K562 (cell line): ENCODE data around the gene SUMF2. TPM values are rescaled to one million over a fixed set of nuclear protein-coding genes. Genes with fewer than 3 reads are reported as not detected.

ENCODE experiments used
- ATAC-seq: fragments of 200-7000 bp; cut with Tn5 transposase; 3 replicates; pipeline ENCODE4 v1.9.1; 2020; ENCODE audit warnings: moderate library complexity
- BruUV-seq: library from RNA; stranded (reverse); fragments of 400-500 nt; replicated peaks from 2 replicates; lab custom pipeline; 2021; lab: Mats Ljungman, UMichigan
- CTCF ChIA-PET: fragments of 300-600 bp; formaldehyde crosslinking; extraction: SDS; loops from one replicate; lab custom pipeline; 2021; ENCODE audit warnings: low intra/inter-chr PET ratio; lab: Yijun Ruan, JAX
- POLR2A ChIA-PET: fragments of 300-600, 350-650 bp; sonication (Branson Sonifier 250); formaldehyde crosslinking; extraction: SDS; loops from one replicate; lab custom pipeline; 2021; ENCODE audit warnings: antibody characterized with exemption, inconsistent platforms; lab: Yijun Ruan, JAX
- DNase-seq, 4 experiments: peaks; one replicate each; pipeline versions ENCODE4 v3.0.0 to v3.0.0-alpha.2; 2011 to 2018; ENCODE audit warnings: low spot score in 3 of 4, mixed read lengths in 3 of 4; ENCODE audit errors: extremely low read depth in 1 of 4
- FAIRE-seq: peaks from 2 replicates; lab custom pipeline; 2011; peaks lifted over from hg19 to GRCh38; lab: Jason Lieb, UNC
- H2AFZ ChIP-seq: 2 replicates; pipeline ENCODE4 v1.6.0; 2011; ENCODE audit warnings: low read depth, low read length, control low read depth, inconsistent platforms
- H3K27ac ChIP-seq: fragments of 200-600 bp; 3 replicates; pipeline ENCODE4 v1.8.0; 2011; ENCODE audit warnings: low read depth, mild to moderate bottlenecking, control low read depth, inconsistent platforms, low read length, moderate library complexity, mixed read lengths; ENCODE audit errors: extremely low read depth
- H3K27me3 ChIP-seq, 2 experiments: fragments of 300-600 bp in 1 of 2; 2 replicates in 1 of 2; 3 replicates in 1 of 2; pipeline versions ENCODE4 v1.6.0 to v1.8.0; 2011; ENCODE audit warnings: inconsistent platforms in 2 of 2, low read length in 2 of 2, mild to moderate bottlenecking in 1 of 2, mixed read lengths in 1 of 2, moderate library complexity in 1 of 2; ENCODE audit not compliant: control insufficient read depth in 2 of 2, insufficient read depth in 2 of 2
- H3K36me3 ChIP-seq: fragments of 300-600 bp; 3 replicates; pipeline ENCODE4 v1.8.0; 2011; ENCODE audit warnings: mild to moderate bottlenecking, low read length, inconsistent platforms; ENCODE audit not compliant: control insufficient read depth, insufficient read depth
- H3K4me1 ChIP-seq, 2 experiments: fragments of 200-600 bp in 1 of 2; replicated peaks in 1 of 2; 2 replicates in 1 of 2; 3 replicates in 1 of 2; pipeline versions ENCODE4 v1.5.1 to v1.8.0; 2011; ENCODE audit warnings: inconsistent platforms in 2 of 2, low read length in 2 of 2, mild to moderate bottlenecking in 1 of 2, mixed read lengths in 1 of 2, moderate library complexity in 1 of 2; ENCODE audit not compliant: control insufficient read depth in 2 of 2, insufficient read depth in 2 of 2
- H3K4me2 ChIP-seq: 2 replicates; pipeline ENCODE4 v1.6.1; 2011; ENCODE audit warnings: low read length, control low read depth, inconsistent platforms, mixed read lengths; ENCODE audit not compliant: insufficient read depth
- H3K4me3 ChIP-seq: fragments of 200-600 bp; sonication (generic), shearing (Covaris generic); 2 replicates; pipeline ENCODE4 v1.5.1; 2016; ENCODE audit warnings: control low read depth, inconsistent platforms
- H3K79me2 ChIP-seq: fragments of 200-600 bp; 3 replicates; pipeline ENCODE4 v1.8.0; 2011; ENCODE audit warnings: low read length, inconsistent platforms; ENCODE audit not compliant: control insufficient read depth, insufficient read depth
- H3K9ac ChIP-seq, 2 experiments: 2 replicates each; pipeline versions ENCODE4 v1.6.0 to v1.6.1; 2011; ENCODE audit warnings: low read depth in 2 of 2, low read length in 2 of 2, control low read depth in 1 of 2, inconsistent platforms in 1 of 2, mild to moderate bottlenecking in 1 of 2, mixed read lengths in 1 of 2; ENCODE audit not compliant: insufficient read depth in 1 of 2
- H3K9me1 ChIP-seq: one replicate; pipeline ENCODE4 v1.6.0; 2011; ENCODE audit warnings: inconsistent platforms, mild to moderate bottlenecking, low read length, moderate library complexity; ENCODE audit not compliant: control insufficient read depth, insufficient read depth
- H3K9me3 ChIP-seq: replicated peaks from 2 replicates; pipeline ENCODE4 v1.5.1; 2011; ENCODE audit warnings: low read depth, low read length, inconsistent platforms; ENCODE audit not compliant: control insufficient read depth, insufficient read depth
- H4K20me1 ChIP-seq: replicated peaks from 2 replicates; pipeline ENCODE4 v1.6.1; 2011; ENCODE audit warnings: low read length, inconsistent platforms, mixed read lengths; ENCODE audit not compliant: control insufficient read depth, insufficient read depth
- ELF4 ChIP-seq: fragments of 450-650 bp; formaldehyde crosslinking; IDR thresholded peaks from 2 replicates; pipeline ENCODE4 v1.4.0; 2022; ENCODE audit warnings: missing genetic modification characterization
- IFI16 ChIP-seq: fragments of 250-450 bp; sonication (Bioruptor Pico); IDR thresholded peaks from 2 replicates; pipeline ENCODE4 v2.1.2; 2022; ENCODE audit warnings: mild to moderate bottlenecking, inconsistent platforms
- IRF2 ChIP-seq: sonication (generic); formaldehyde crosslinking; IDR thresholded peaks from 2 replicates; pipeline ENCODE4 v1.8.1; 2022; ENCODE audit warnings: mild to moderate bottlenecking, missing genetic modification reagents
- MEIS2 ChIP-seq: fragments of 450-650 bp; IDR thresholded peaks from 2 replicates; pipeline ENCODE4 v1.6.1; 2014; ENCODE audit warnings: mild to moderate bottlenecking; ENCODE audit not compliant: partially characterized antibody
- MYBL2 ChIP-seq, 2 experiments: fragments of 450-650 bp in 1 of 2; sonication (generic) in 1 of 2; formaldehyde crosslinking in 1 of 2; IDR thresholded peaks; 2 replicates each; pipeline versions ENCODE4 v1.6.1 to v1.8.1; 2017 to 2022; ENCODE audit warnings: borderline replicate concordance in 1 of 2, inconsistent platforms in 1 of 2, low read depth in 1 of 2, mild to moderate bottlenecking in 1 of 2, missing genetic modification reagents in 1 of 2, moderate library complexity in 1 of 2
- NFE2L1 ChIP-seq: fragments of 450-650 bp; IDR thresholded peaks from 2 replicates; pipeline ENCODE4 v1.6.1; 2016; ENCODE audit warnings: missing genetic modification characterization, low read depth, mild to moderate bottlenecking, missing compliant biosample characterization, moderate library complexity, borderline replicate concordance
- SMAD4 ChIP-seq: fragments of 250-450 bp; sonication (Bioruptor Pico); conservative IDR thresholded peaks from 2 replicates; pipeline ENCODE4 v1.8.0; 2021; ENCODE audit warnings: inconsistent platforms, mild to moderate bottlenecking, moderate library complexity
- SRSF1 ChIP-seq: fragments of 200-400 bp; formaldehyde crosslinking; IDR thresholded peaks from 2 replicates; pipeline ENCODE4 v1.6.1; 2017; ENCODE audit warnings: mild to moderate bottlenecking, low read depth, low read length, moderate library complexity
- TEAD4 ChIP-seq, 2 experiments: sonication (generic) in 1 of 2; formaldehyde crosslinking in 1 of 2; IDR thresholded peaks; 2 replicates each; pipeline versions ENCODE4 v1.6.1 to v1.8.0; 2012 to 2022; ENCODE audit warnings: borderline replicate concordance in 1 of 2, inconsistent platforms in 1 of 2, low read length in 1 of 2, mild to moderate bottlenecking in 1 of 2, missing genetic modification reagents in 1 of 2
- ZNF551 ChIP-seq: fragments of 250-450 bp; sonication (Bioruptor Pico); IDR thresholded peaks from 2 replicates; pipeline ENCODE4 v1.5.0; 2021; ENCODE audit warnings: mild to moderate bottlenecking, moderate library complexity
- WGBS: fragments of 100-300 bp; shearing (Covaris generic); methylation state at CpG from one replicate; pipeline ENCODE4 v1.1.6; 2016; ENCODE audit warnings: low coverage, mixed read lengths; ENCODE audit not compliant: insufficient coverage; ENCODE audit errors: missing lambda C conversion rate; 5-methylcytosine and 5-hydroxymethylcytosine counted together
- in situ Hi-C: fragments of 300-500 bp; cut with MboI; formaldehyde crosslinking; loops from 4 replicates; pipeline ENCODE4 v1.15.0; 2018; ENCODE audit warnings: inconsistent platforms, mixed read lengths
- intact Hi-C: fragments of 100-400 bp; cut with micrococcal nuclease; formaldehyde crosslinking; loops from 2 replicates; pipeline ENCODE4 v1.14.2; 2022
- polyA plus RNA-seq, 8 experiments: library from polyadenylated mRNA; depleted of rRNA in 4 of 8; stranded (reverse) in 5 of 8; unstranded in 3 of 8; fragments of >200 nt; fragmentation: Nextera tagmentation in 2 of 8; fragmentation: Illumina TruSeq in 1 of 8; extraction: Ambion mirVana in 2 of 8; extraction: Trizol in 1 of 8; gene quantifications; 2 replicates each; pipeline versions ENCODE4 v1.2.1 to v1.2.3, GENCODE V29; 2011 to 2014; ENCODE audit warnings: inconsistent platforms in 1 of 8, missing spikeins in 1 of 8
- total RNA-seq, 7 experiments: library from RNA; depleted of rRNA in 6 of 7; stranded (reverse); fragments of >200 nt in 6 of 7; fragmentation: Illumina TruSeq in 2 of 7; extraction: Trizol in 2 of 7; gene quantifications; 2 replicates each; pipeline versions ENCODE4 v1.2.1 to v1.2.3, GENCODE V29; 2011 to 2021; ENCODE audit warnings: low replicate concordance in 1 of 7
- TF ChIP-seq, protein P1 (sequence below): fragments of 450-650 bp; conservative IDR thresholded peaks from 2 replicates; pipeline ENCODE4 v1.6.1; 2016; ENCODE audit warnings: missing genetic modification characterization, low read depth, mild to moderate bottlenecking, control low read depth, missing compliant biosample characterization
- TF ChIP-seq, protein P2 (sequence below): sonication (generic); formaldehyde crosslinking; IDR thresholded peaks from 2 replicates; pipeline ENCODE4 v1.8.0; 2022; ENCODE audit warnings: missing genetic modification reagents, mild to moderate bottlenecking, borderline replicate concordance
- TF ChIP-seq, protein P3 (sequence below): fragments of 250-450 bp; sonication (Bioruptor Pico); IDR thresholded peaks from 2 replicates; pipeline ENCODE4 v1.9.0; 2021; ENCODE audit warnings: mild to moderate bottlenecking

Gene SUMF2
- total and polyA plus RNA-seq, 9 of the 15 experiments (the other 6 are each of a cell fraction or from before 2014, with no cell fraction given), result 39.0 to 113 (median 67.7) TPM

DNA sequence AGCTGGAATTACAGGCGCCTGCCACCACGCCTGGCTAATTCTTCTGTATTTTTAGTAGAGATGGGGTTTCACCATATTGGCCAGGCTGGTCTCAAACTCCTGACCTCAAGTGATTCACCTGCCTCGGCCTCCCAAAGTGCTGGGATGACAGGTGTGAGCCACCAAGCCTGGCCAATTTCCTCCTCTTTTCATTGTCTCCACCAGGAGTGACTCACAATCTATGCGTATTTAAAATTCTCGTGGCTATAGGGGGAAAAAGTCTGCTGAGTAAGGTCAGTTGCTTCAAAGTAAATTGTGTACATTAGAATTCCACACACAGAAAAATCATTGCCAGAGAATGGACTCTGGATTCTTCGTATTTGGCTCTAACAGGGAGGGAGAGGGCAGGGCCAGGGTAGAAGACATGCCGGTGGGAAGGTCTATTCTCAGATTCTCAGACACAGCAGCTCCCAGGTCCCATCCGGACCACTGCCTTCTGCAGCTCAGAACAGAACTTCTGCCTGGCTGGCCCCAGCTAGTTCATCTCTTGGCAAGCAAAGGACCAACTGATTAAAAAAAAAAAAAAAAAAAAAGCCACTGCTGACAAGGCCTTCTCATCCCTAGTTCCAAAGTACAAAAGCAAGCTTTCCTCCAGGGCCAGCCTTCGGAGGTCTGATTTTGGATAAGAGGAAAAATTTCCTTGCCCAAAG lies 35.0 kb upstream of the SUMF2 start:
- ATAC-seq (no peak), DNase-seq (no peak), FAIRE-seq (no peak)
- H3K27ac ChIP-seq, result no peak overlapping the region
- CTCF ChIA-PET, result no interaction called here
- peaks cover 15% of the 10 kb centered on the region; the same call in 1 of the 3 replicates for H3K36me3 ChIP-seq
- intact Hi-C loops (no loop called here), in situ Hi-C loops (no loop called here)
- 80% methylated on average over 9 of the region's 9 CpGs for WGBS
- H3K9me1 ChIP-seq, result no peaks in the 10 kb centered on the region
- no peaks in the 10 kb centered on the region for H4K20me1 ChIP-seq
- H3K4me1 ChIP-seq, result peaks cover 3 to 5% of the 10 kb centered on the region in 2 experiments; a peak in 3 of 5 replicates
- H3K9me3 ChIP-seq, result no peaks in the 10 kb centered on the region
- TF ChIP-seq IRF2 (CRISPR knock-in tag), result no peak
- TF ChIP-seq TEAD4 (IDR thresholded peaks at IDR 0.05; ENCODE audit: low read length), result no peak
- TF ChIP-seq TEAD4 (CRISPR knock-in tag; IDR thresholded peaks at IDR 0.05; ENCODE audit: borderline replicate concordance), result no peak
- TF ChIP-seq, protein P1, sequence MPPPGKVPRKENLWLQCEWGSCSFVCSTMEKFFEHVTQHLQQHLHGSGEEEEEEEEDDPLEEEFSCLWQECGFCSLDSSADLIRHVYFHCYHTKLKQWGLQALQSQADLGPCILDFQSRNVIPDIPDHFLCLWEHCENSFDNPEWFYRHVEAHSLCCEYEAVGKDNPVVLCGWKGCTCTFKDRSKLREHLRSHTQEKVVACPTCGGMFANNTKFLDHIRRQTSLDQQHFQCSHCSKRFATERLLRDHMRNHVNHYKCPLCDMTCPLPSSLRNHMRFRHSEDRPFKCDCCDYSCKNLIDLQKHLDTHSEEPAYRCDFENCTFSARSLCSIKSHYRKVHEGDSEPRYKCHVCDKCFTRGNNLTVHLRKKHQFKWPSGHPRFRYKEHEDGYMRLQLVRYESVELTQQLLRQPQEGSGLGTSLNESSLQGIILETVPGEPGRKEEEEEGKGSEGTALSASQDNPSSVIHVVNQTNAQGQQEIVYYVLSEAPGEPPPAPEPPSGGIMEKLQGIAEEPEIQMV (tag), result no peak
- TF ChIP-seq ZNF551, result no peak
- no peak for TF ChIP-seq IFI16 (CRISPR knock-in tag)
- TF ChIP-seq SRSF1, result no peak
- TF ChIP-seq MEIS2, result no peak
- no peak for TF ChIP-seq MYBL2 (IDR thresholded peaks at IDR 0.05; ENCODE audit: low read depth)
- no peak for TF ChIP-seq MYBL2 (CRISPR knock-in tag; IDR thresholded peaks at IDR 0.05; ENCODE audit: borderline replicate concordance)
- no peak for TF ChIP-seq NFE2L1 (tag)
- TF ChIP-seq ELF4 (CRISPR knock-in tag), result no peak
- TF ChIP-seq, protein P2, sequence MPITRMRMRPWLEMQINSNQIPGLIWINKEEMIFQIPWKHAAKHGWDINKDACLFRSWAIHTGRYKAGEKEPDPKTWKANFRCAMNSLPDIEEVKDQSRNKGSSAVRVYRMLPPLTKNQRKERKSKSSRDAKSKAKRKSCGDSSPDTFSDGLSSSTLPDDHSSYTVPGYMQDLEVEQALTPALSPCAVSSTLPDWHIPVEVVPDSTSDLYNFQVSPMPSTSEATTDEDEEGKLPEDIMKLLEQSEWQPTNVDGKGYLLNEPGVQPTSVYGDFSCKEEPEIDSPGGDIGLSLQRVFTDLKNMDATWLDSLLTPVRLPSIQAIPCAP, result no peak
- TF ChIP-seq, protein P3, sequence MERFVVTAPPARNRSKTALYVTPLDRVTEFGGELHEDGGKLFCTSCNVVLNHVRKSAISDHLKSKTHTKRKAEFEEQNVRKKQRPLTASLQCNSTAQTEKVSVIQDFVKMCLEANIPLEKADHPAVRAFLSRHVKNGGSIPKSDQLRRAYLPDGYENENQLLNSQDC (CRISPR knock-in tag), result no peak
- TF ChIP-seq SMAD4 (CRISPR knock-in tag), result no peak
- H3K9ac ChIP-seq, result no peak overlapping the region
- POLR2A ChIA-PET, result interaction anchor here (1.2 to 1.4 kb wide), 2 partner anchors 9 to 12 kb away, joined by 3 read pairs; no protein-coding TSS in a partner anchor
- no peaks in the 10 kb centered on the region for H3K79me2 ChIP-seq
- no peak overlapping the region for H3K4me3 ChIP-seq
- H3K4me2 ChIP-seq, result no peak overlapping the region
- BruUV-seq, result no TSS peak
- H3K27me3 ChIP-seq, result no peaks in the 10 kb centered on the region
- H2AFZ ChIP-seq, result no peak overlapping the region
